ENCODE results near the gene BRD4.

- TF ChIP-seq CEBPB (IDR thresholded peaks at IDR 0.05) = no peak
- no peak for TF ChIP-seq FOXM1 (IDR thresholded peaks at IDR 0.05; ENCODE audit: borderline replicate concordance, low read depth)
- TF ChIP-seq, protein P1, sequence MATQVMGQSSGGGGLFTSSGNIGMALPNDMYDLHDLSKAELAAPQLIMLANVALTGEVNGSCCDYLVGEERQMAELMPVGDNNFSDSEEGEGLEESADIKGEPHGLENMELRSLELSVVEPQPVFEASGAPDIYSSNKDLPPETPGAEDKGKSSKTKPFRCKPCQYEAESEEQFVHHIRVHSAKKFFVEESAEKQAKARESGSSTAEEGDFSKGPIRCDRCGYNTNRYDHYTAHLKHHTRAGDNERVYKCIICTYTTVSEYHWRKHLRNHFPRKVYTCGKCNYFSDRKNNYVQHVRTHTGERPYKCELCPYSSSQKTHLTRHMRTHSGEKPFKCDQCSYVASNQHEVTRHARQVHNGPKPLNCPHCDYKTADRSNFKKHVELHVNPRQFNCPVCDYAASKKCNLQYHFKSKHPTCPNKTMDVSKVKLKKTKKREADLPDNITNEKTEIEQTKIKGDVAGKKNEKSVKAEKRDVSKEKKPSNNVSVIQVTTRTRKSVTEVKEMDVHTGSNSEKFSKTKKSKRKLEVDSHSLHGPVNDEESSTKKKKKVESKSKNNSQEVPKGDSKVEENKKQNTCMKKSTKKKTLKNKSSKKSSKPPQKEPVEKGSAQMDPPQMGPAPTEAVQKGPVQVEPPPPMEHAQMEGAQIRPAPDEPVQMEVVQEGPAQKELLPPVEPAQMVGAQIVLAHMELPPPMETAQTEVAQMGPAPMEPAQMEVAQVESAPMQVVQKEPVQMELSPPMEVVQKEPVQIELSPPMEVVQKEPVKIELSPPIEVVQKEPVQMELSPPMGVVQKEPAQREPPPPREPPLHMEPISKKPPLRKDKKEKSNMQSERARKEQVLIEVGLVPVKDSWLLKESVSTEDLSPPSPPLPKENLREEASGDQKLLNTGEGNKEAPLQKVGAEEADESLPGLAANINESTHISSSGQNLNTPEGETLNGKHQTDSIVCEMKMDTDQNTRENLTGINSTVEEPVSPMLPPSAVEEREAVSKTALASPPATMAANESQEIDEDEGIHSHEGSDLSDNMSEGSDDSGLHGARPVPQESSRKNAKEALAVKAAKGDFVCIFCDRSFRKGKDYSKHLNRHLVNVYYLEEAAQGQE (IDR thresholded peaks at IDR 0.05; ENCODE audit: low read depth) = no peak
- no peak for TF ChIP-seq EP300 (IDR thresholded peaks at IDR 0.05; ENCODE audit: borderline replicate concordance)
- no peak for TF ChIP-seq TCF12 (IDR thresholded peaks at IDR 0.05; ENCODE audit: low read depth)
- no peak for TF ChIP-seq TAF1 (IDR thresholded peaks at IDR 0.05; ENCODE audit: low read depth)
- TF ChIP-seq ZBTB7A (IDR thresholded peaks at IDR 0.05; ENCODE audit: low read depth) = no peak
- TF ChIP-seq CREB1 (IDR thresholded peaks at IDR 0.05; ENCODE audit: low read depth) = no peak
- no peak for TF ChIP-seq EGR1 (IDR thresholded peaks at IDR 0.05)
- no peak for TF ChIP-seq USF1 (IDR thresholded peaks at IDR 0.05)
These were observed 38.4 kb downstream of the BRD4 start for GRCh38 chr19:15293781-15294491.
